ENCODE data around the gene TCN2.
"Not testable (repeated sequence)": the region's sequence is repeated elsewhere in the genome, so short reads cannot be mapped to it uniquely, and the experiment has no call there.

Gene TCN2

GRCh38 chr22:30650508-30651116 is 43.6 kb downstream of the TCN2 start:
- DNase-seq = no peak

- no peak for DNase-seq
Measured at GRCh38 chr22:30652852-30653251, 45.9 kb downstream of the TCN2 start.

GRCh38 chr22:30654361-30654760 is 47.4 kb downstream of the TCN2 start:
- no peak for DNase-seq

- no peak for DNase-seq
Measured at GRCh38 chr22:30655532-30655931, 48.6 kb downstream of the TCN2 start.

GRCh38 chr22:30662040-30662439 is 55.1 kb downstream of the TCN2 start:
- DNase-seq = no peak

- no peak for DNase-seq
Measured at GRCh38 chr22:30664798-30665197, 57.8 kb downstream of the TCN2 start.

- DNase-seq = no peak
Measured at GRCh38 chr22:30665266-30665665, 58.3 kb downstream of the TCN2 start.

GRCh38 chr22:30665786-30666185 is 58.8 kb downstream of the TCN2 start:
- no peak for DNase-seq

GRCh38 chr22:30667107-30667493 is 60.1 kb downstream of the TCN2 start:
- DNase-seq = no peak

GRCh38 chr22:30667494-30668385 is 60.8 kb downstream of the TCN2 start, which contains the start of gene DUSP18:
Gene DUSP18, minus strand, starts transcription at chr22:30667875. Its CDS starts 3,872 bp downstream, at chr22:30664003.
- DNase-seq = peak; percentile 94

GRCh38 chr22:30668386-30668710 is 61.4 kb downstream of the TCN2 start:
- DNase-seq = no peak

- no peak for DNase-seq
Measured at GRCh38 chr22:30671071-30671470, 64.1 kb downstream of the TCN2 start.

- no peak for DNase-seq
Measured at GRCh38 chr22:30673136-30673535, 66.2 kb downstream of the TCN2 start.

GRCh38 chr22:30674482-30674881 is 67.5 kb downstream of the TCN2 start:
- DNase-seq = no peak

- no peak for DNase-seq
Measured at GRCh38 chr22:30675436-30675835, 68.5 kb downstream of the TCN2 start.

GRCh38 chr22:30676565-30676964 is 69.6 kb downstream of the TCN2 start:
- DNase-seq = not testable (repeated sequence)

All from T-helper 9 cell (primary cell).